GM18498 (cell line): ENCODE results near the gene CARD14.
"Not testable (repeated sequence)": the region's sequence is repeated elsewhere in the genome, so short reads cannot be mapped to it uniquely, and the experiment has no call there.

Experiments
- ATAC-seq: cut with Tn5 transposase; IDR thresholded peaks from one replicate; pipeline ENCODE4 v1.9.1; 2021; ENCODE audit warnings: mild to moderate bottlenecking, moderate library complexity; ENCODE audit not compliant: unreplicated experiment

CARD14 gene

GRCh38 chr17:80223142-80223815 is 53.4 kb downstream of the CARD14 start:
- ATAC-seq: no peak

GRCh38 chr17:80223838-80224497 is 54.1 kb downstream of the CARD14 start:
- no peak for ATAC-seq

DNA sequence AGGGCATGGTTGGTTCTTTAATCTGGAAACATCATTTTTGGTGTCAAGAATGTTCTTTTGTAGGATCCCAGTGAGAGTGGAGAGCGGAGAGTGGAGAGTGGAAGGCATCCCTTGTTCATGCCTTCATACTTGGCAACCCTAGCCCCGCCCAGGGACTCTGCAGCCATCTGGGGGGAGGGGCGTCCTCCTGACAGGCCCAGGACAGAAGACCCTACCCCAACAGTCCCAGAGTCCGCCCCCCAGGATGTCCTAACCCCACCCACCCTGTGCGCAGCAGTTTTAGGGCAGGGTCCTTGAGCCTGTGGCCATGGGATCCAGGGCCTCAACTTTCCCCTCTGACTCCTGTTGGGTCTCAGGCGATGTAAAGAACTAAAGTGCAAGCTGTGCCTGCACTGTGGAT is 54.9 kb downstream of the CARD14 start:
- ATAC-seq: no peak

DNA sequence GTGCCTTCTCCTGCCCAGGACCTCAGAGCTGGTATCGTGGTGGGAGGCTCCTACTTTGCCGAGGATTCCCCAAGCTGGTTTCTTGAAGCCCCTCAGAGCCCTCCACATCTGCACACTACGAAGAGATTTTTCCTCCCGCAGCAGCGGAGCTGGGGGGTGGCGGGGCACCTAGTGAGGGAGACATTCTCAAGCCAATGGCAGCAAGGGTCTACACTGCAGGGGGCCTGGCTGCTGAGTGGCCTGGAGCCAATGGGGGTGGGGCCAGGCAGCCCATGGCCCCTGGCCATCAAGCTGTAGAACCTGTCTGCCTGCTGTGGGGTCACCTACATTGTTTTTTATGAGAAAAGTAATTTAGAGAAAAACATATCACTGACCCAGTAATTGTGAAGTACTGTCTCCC is 55.4 kb downstream of the CARD14 start:
- no peak for ATAC-seq

GRCh38 chr17:80227156-80227555 is 57.3 kb downstream of the CARD14 start:
- no peak for ATAC-seq

GRCh38 chr17:80227666-80228065 is 57.8 kb downstream of the CARD14 start:
- no peak for ATAC-seq

DNA sequence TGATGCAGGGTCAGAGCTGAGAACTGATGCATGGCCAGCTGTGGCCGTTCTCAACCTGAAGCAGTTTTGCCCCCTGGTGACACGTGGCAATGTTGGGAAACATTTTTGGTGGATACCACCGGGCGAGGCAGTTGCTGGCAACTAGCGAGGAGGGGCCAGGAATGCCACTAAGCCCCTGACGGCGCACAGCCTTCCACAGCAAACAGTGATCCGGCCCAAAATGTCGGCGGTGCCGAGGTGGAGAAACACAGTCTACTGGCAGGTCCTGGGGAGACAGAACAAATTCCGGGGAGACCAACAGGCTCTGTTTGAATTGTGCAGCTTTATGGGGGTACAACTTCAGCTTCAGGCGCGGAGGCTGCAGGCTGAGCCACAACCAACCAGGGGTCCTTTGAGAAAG is 58.6 kb downstream of the CARD14 start:
- ATAC-seq: no peak

DNA sequence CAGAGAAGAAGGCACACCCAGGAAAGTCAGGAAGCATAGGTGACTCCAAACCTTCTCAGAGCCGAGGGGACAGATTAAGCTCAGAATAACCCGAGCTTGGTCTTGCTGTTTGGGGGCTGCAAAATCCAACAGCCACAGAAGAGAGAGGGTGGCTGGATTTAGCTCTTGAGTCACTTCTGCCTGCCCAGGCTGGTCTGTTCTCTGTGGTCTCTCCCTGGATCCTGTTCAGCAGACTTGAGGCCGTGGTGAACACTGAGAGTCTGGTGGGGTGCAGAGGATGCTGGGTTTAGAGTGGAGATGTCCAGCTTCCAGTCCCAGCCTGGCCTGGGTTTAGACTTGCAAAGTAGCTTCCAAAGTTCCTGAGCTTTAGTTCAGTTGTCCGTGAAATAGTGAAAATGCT is 59.2 kb downstream of the CARD14 start:
- no peak for ATAC-seq

DNA sequence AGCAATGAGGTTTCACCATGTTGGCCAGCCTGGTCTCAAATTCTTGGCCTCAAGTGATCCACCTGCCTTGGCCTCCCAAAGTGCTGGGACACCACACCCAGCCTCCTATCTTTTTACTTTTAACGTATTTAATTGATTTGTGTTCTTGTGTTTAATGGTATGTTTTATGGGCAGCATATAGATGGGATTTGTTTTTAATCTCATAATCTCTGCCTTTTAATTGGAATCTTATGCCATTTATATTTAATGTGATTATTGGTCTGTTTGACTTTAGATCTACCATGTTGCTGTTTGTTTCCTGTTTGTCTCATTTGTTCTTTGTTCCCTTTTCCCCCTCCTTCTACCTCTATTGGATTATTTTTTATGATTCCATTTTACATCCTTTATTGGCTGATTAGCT is 62.6 kb downstream of the CARD14 start:
- ATAC-seq: no peak

- no peak for ATAC-seq
Observed at GRCh38 chr17:80233202-80233601, 63.4 kb downstream of the CARD14 start.

DNA sequence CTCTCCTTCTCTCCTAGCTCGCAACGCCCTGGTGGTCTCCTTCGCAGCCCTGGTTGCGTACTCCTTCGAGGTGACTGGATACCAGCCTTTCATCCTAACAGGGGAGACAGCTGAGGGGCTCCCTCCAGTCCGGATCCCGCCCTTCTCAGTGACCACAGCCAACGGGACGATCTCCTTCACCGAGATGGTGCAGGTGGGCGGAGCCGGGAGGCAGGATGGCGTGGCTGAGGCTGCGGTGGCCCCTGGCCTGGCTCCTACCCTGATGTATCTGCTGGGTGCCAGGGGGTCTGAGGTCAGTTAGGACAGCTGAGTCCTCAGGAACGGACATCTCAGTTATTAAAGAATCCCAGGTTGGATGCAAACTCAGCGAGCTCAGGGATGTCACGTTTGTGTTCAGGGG is 67.1 kb downstream of the CARD14 start:
- no peak for ATAC-seq

DNA sequence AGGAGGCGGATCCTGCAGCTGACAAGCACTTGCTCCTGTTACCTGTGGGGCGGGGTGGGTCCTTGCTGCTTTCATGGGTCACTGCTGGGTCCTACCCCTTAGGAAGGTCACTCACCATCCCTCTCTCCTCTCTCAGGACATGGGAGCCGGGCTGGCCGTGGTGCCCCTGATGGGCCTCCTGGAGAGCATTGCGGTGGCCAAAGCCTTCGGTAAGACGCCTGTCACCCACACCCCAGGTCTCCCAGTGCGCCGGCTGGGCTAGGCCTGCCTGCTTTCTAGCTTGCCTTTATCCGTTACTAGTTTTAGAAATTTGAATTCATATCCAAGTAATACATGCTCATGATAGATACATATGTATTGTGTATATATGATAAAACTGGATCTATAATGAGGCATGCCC is 67.6 kb downstream of the CARD14 start:
- ATAC-seq: no peak

DNA sequence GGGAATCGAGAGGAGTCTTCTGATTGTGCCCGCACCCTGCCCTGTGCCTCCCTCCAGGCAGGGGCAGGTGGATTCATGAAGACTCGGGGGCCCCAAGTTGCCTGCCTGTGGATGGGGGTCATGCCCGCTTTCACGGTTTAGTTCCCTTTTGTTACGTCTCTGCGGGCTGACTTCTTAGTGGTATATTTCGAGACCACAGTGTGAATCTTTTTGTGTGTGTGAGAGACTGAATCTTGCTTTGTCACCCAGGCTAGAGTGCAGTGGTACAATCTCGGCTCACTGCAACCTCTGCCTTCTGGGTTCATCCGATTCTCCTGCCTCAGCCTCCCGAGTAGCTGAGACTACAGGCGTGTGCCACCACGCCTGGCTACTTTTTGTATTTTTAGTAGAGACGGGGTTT is 72.7 kb downstream of the CARD14 start:
- ATAC-seq: no peak

- ATAC-seq: no peak
Observed at GRCh38 chr17:80243526-80244433, 74.0 kb downstream of the CARD14 start.

DNA sequence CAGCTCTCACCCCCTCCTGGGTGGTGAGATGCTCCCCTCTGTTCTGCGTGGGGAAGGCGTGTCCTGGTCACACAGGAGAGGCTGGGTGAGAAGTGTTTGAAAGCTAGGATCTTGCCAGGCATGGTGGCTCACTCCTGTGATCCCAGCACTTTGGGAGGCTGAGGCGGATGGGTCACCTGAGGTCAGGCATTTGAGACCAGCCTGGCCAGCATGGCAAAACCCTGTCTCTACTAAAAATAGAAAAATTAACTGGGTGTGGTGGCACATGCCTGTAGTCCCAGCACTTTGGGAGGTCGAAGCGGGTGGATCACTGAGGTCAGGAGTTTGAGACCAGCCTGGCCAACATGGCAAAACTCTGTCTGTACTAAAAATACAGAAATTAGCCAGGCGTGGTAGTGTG is 74.6 kb downstream of the CARD14 start:
- not testable (repeated sequence) for ATAC-seq

DNA sequence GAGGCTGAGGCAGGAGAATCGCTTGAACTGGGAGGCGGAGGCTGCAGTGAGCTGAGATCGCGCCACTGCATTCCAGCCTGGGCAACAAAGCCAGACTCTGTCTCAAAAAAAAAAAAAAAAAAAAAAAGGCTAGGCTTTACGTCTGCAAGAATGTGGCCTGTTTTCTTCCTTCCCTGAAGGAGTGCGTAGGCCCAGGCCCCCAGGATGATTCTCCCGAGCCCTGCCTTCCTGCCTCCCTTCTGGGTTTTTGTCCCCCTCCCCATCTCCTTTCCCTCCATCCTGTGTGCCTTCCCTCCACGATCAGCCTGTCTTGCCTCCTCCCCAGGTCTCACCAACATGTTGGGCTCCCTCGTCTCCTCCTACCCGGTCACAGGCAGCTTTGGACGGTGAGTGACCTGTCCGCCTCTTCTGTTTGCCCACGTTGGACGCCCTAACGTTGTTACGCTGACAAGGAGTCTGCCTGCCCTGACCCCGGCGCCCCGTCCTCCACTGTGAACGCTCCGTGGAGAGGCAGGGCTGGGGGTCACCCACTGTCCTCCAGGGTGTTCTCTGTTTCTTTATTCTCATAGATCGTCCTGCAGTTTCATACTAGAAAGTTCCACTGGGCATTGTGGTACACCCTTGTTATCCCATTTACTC is 75.2 kb downstream of the CARD14 start:
- ATAC-seq: no peak

DNA sequence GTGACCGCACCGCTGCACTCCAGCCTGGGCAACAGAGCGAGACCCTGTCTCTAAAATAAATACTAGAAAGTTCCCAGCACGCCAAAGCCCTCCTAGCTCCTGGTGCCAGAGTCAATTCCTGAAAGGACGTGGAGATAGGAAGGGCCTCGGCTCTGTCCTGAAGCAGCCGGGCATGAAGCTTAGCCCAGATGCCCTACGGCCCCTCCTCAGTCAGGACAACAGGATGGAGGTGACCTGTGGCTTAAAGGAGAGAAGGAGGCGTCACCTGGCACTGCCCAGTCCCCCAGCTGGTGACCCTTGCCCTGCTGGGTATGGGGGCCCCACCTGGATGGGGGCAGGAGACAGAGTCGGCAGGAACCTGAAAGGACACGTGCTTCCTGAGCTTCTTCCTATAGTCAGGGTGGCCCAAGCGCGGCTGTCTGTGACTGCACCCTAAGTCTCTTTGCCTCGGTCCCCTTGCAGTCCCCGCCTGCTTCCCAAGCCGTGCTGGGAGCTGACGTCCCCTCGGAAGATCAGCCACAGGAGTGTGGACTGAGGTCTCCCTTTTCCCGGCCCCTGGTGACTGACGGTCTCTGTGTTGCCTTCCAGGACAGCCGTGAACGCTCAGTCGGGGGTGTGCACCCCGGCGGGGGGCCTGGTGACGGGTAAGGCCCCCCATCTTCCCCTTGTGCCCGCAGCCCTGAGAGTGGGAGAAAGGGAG is 75.9 kb downstream of the CARD14 start:
- no peak for ATAC-seq

DNA sequence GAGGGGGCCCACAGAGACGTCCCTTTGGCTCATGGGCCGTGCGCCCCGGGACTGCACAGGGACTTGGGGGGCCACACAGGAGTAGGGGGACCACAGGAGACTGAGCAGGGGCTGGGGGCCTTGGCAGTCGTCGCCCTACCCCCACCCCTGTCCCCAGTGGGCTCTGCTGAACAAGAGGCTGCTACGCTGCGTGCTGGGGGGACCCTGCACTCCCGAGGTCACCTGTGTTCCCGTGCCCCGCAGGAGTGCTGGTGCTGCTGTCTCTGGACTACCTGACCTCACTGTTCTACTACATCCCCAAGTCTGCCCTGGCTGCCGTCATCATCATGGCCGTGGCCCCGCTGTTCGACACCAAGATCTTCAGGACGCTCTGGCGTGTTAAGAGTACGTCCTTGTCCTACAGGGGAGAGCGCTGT is 76.4 kb downstream of the CARD14 start:
- ATAC-seq: no peak

- ATAC-seq: no peak
Observed at GRCh38 chr17:80246726-80247125, 76.9 kb downstream of the CARD14 start.

- ATAC-seq: no peak
Observed at GRCh38 chr17:80247561-80247960, 77.7 kb downstream of the CARD14 start.
